NCI-H226 (cell line): ENCODE data around the gene HS3ST6.
"Not testable (repeated sequence)": the region's sequence is repeated elsewhere in the genome, so short reads cannot be mapped to it uniquely, and the experiment has no call there.

Experiments used
- DNase-seq: peaks from one replicate; pipeline ENCODE4 v3.0.0-alpha.2; 2015

HS3ST6 gene

GRCh38 chr16:1924095-1924494 lies 5.9 kb upstream of the HS3ST6 start:
- DNase-seq = no peak

- DNase-seq = peak; percentile 83
Measured at GRCh38 chr16:1923299-1924034, 5.3 kb upstream of the HS3ST6 start.

GRCh38 chr16:1922357-1922756 lies 4.1 kb upstream of the HS3ST6 start:
- no peak for DNase-seq

GRCh38 chr16:1920727-1921171 lies 2.5 kb upstream of the HS3ST6 start:
- DNase-seq = no peak

- DNase-seq = not testable (repeated sequence)
Measured at GRCh38 chr16:1920122-1920521, 1.9 kb upstream of the HS3ST6 start.

GRCh38 chr16:1919327-1919998 lies 1.2 kb upstream of the HS3ST6 start:
- no peak for DNase-seq

GRCh38 chr16:1917665-1918350 lies 407 bp downstream of the HS3ST6 start:
- DNase-seq = no peak

- DNase-seq = no peak
Measured at GRCh38 chr16:1917056-1917664, 1.1 kb downstream of the HS3ST6 start.

- DNase-seq = no peak
Measured at GRCh38 chr16:1916640-1916990, 1.6 kb downstream of the HS3ST6 start.

- DNase-seq = no peak
Measured at GRCh38 chr16:1915732-1916639, 2.2 kb downstream of the HS3ST6 start.

- no peak for DNase-seq
Measured at GRCh38 chr16:1914988-1915387, 3.2 kb downstream of the HS3ST6 start.

- no peak for DNase-seq
Measured at GRCh38 chr16:1914084-1914608, 4.1 kb downstream of the HS3ST6 start.

- no peak for DNase-seq
Measured at GRCh38 chr16:1913327-1914083, 4.7 kb downstream of the HS3ST6 start.

- DNase-seq = no peak
Measured at GRCh38 chr16:1912215-1912543, 6.0 kb downstream of the HS3ST6 start.

- no peak for DNase-seq
Measured at GRCh38 chr16:1911467-1912214, 6.6 kb downstream of the HS3ST6 start.

- DNase-seq = no peak
Measured at GRCh38 chr16:1909561-1910231, 8.5 kb downstream of the HS3ST6 start.

- no peak for DNase-seq
Measured at GRCh38 chr16:1908983-1909382, 9.2 kb downstream of the HS3ST6 start.

- no peak for DNase-seq
Measured at GRCh38 chr16:1908184-1908583, 10.0 kb downstream of the HS3ST6 start.

- DNase-seq = no peak
Measured at GRCh38 chr16:1907226-1907860, 10.9 kb downstream of the HS3ST6 start.

- no peak for DNase-seq
Measured at GRCh38 chr16:1906846-1907165, 11.4 kb downstream of the HS3ST6 start.
